ENCODE measurements around the gene SMAD7.
A peak's percentile ranks its signal among the peaks of the same experiment; 100 is the strongest.

SMAD7 gene

DNA sequence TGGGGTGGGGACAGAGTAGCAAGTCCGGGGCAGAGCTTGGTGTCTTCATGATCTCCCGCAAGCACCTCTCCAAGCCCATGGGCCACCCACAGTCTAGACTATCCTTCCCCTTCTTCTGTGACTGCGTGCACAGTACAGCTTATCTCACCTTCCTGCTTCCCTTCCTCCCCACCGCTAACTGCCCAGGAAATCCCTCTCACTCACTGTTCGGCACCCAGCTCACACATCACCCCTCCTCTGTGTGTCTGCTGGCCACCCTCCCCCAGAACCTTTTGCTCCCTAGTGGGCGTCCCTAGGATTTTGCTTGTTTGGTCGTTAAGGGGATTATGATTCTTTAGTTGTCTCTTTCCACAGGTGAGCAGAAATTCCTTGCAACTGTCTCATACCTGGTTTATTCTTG lies 31.5 kb upstream of the SMAD7 start:
- Histone ChIP-seq H3K27me3 (peaks cover 41% of the 10 kb centered on the region), H3K36me3 (no peaks in the 10 kb centered on the region), H3K9me3 (no peaks in the 10 kb centered on the region), H3K27ac (no peak overlapping the region), H3K4me1 (ENCODE audit: control insufficient read depth in 1 of 2, insufficient read depth in 1 of 2, low read depth in 1 of 2, low read length in 1 of 2) (peaks cover 10 to 12% of the 10 kb centered on the region in 2 experiments), H3K4me3 (ENCODE audit: low read depth in 1 of 2, low read length in 1 of 2) (no peak overlapping the region)
- TF ChIP-seq, protein P1, sequence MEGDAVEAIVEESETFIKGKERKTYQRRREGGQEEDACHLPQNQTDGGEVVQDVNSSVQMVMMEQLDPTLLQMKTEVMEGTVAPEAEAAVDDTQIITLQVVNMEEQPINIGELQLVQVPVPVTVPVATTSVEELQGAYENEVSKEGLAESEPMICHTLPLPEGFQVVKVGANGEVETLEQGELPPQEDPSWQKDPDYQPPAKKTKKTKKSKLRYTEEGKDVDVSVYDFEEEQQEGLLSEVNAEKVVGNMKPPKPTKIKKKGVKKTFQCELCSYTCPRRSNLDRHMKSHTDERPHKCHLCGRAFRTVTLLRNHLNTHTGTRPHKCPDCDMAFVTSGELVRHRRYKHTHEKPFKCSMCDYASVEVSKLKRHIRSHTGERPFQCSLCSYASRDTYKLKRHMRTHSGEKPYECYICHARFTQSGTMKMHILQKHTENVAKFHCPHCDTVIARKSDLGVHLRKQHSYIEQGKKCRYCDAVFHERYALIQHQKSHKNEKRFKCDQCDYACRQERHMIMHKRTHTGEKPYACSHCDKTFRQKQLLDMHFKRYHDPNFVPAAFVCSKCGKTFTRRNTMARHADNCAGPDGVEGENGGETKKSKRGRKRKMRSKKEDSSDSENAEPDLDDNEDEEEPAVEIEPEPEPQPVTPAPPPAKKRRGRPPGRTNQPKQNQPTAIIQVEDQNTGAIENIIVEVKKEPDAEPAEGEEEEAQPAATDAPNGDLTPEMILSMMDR (IDR thresholded peaks at IDR 0.05), result no peak

- TF ChIP-seq, protein P1 (IDR thresholded peaks at IDR 0.05), result no peak
- Histone ChIP-seq H3K4me1 (ENCODE audit: control insufficient read depth in 1 of 2, insufficient read depth in 1 of 2, low read depth in 1 of 2, low read length in 1 of 2) (peaks cover 20 to 23% of the 10 kb centered on the region in 2 experiments), H3K27ac (no peak overlapping the region), H3K4me3 (ENCODE audit: low read depth in 1 of 2, low read length in 1 of 2) (no peak overlapping the region), H3K9me3 (no peaks in the 10 kb centered on the region), H3K36me3 (no peaks in the 10 kb centered on the region), H3K27me3 (peaks cover 61% of the 10 kb centered on the region)
Observed at GRCh38 chr18:48979944-48980890, 29.5 kb upstream of the SMAD7 start.

DNA sequence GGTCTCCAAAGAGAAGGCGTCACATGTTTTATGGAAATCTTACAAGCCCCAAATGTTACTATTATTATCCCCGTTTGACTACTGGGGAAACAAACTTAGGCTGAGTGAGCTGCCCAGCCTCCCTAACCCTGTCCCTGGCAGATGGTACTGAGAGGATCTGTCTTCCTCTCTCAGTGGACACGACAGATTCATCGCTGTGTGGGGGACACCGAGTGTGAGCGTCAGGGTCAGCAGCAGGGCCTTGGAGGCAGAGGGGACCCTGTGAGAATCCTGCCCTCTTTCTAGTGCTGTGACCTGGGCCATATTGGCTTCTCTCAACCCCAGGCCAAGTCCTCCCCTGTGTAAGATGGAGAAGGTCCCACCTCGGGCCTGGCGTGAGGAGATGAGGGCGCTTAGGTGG lies 27.1 kb upstream of the SMAD7 start:
- no peaks in the 10 kb centered on the region for H3K9me3 ChIP-seq
- TF ChIP-seq, protein P1 (IDR thresholded peaks at IDR 0.05), result no peak
- no peak overlapping the region for H3K27ac ChIP-seq
- H3K4me3 ChIP-seq (ENCODE audit: low read depth in 1 of 2, low read length in 1 of 2), result no peak overlapping the region
- no peaks in the 10 kb centered on the region for H3K36me3 ChIP-seq
- peaks cover 84% of the 10 kb centered on the region for H3K27me3 ChIP-seq
- peaks cover 13 to 17% of the 10 kb centered on the region in 2 experiments for H3K4me1 ChIP-seq (ENCODE audit: control insufficient read depth in 1 of 2, insufficient read depth in 1 of 2, low read depth in 1 of 2, low read length in 1 of 2)

DNA sequence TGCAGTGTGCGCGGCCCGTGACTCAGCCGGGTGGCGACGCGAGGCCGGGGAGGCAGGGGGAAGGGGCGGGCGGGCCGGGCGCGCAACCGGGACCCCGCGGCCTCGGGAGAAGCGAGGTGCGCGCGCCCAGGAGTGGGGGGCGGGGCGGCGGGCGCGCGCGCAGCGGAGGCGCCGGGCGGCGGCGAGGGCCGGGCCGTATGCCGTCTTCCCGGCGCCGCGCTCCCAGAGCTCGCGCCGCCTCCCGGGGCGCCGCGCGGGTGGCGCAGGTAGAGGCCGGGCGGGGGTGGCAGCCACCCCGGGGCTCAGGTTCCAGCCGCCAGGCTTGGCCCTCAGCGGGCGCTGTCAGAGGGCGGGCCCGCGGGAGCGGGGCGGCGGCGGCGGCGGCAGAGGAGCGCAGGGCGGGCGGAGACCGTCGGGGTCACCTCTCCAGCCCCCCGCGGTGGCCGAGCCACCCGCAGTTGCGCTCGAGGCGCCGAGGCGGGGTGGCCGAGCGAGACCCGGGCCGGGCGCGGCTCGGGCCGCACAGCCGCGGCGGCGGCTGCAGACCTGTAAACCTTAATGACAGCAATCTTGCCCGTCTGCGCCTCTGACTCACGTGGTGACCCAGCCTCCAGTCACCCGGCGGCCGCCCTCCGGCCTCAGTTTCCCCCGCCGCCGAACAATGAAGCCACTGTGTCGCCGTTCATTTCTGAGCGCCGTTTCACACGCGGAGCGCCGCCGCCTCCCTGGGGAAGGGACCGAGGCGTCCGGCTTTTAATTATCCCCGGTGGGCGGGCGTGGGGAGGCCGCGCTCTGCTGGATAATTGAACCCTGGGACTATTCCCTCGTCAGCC lies 25.3 kb upstream of the SMAD7 start:
- H3K4me1 ChIP-seq (ENCODE audit: control insufficient read depth in 1 of 2, insufficient read depth in 1 of 2, low read depth in 1 of 2, low read length in 1 of 2), result peaks cover 13% of the 10 kb centered on the region in 2 experiments
- no peak overlapping the region for H3K27ac ChIP-seq
- no peaks in the 10 kb centered on the region for H3K36me3 ChIP-seq
- H3K4me3 ChIP-seq (ENCODE audit: low read depth in 1 of 2, low read length in 1 of 2), result peak overlapping the region; percentile 56 to 67
- H3K27me3 ChIP-seq, result peaks cover 87% of the 10 kb centered on the region
- H3K9me3 ChIP-seq, result no peaks in the 10 kb centered on the region
- TF ChIP-seq, protein P1 (IDR thresholded peaks at IDR 0.05), result no peak

- Histone ChIP-seq H3K27ac (no peak overlapping the region), H3K9me3 (no peaks in the 10 kb centered on the region), H3K27me3 (peaks cover 86% of the 10 kb centered on the region), H3K4me3 (ENCODE audit: low read depth in 1 of 2, low read length in 1 of 2) (peak overlapping the region; percentile 42 to 67), H3K4me1 (ENCODE audit: control insufficient read depth in 1 of 2, insufficient read depth in 1 of 2, low read depth in 1 of 2, low read length in 1 of 2) (peaks cover 13% of the 10 kb centered on the region in 2 experiments), H3K36me3 (no peaks in the 10 kb centered on the region)
- TF ChIP-seq, protein P1 (IDR thresholded peaks at IDR 0.05), result no peak
Observed at GRCh38 chr18:48975120-48975816, 24.5 kb upstream of the SMAD7 start.

All from neutrophil (primary cell).